Stomach (tissue), 4 donors: Measurements from ENCODE around the gene LRRC8C.

ENCODE experiments used
- CTCF ChIP-seq, 7 experiments: fragments of 450-650 bp in 4 of 7; fragments of 200-600 bp in 3 of 7; sonication (generic) in 3 of 7; IDR thresholded peaks; one replicate each; pipeline ENCODE4 v1.5.1; 2016 to 2019; ENCODE audit warnings: antibody characterized with exemption in 7 of 7, control low read depth in 2 of 7, mild to moderate bottlenecking in 1 of 7
- POLR2A ChIP-seq, 4 donors: fragments of 450-650 bp; IDR thresholded peaks; one replicate each; pipeline ENCODE4 v1.6.1; 2016; ENCODE audit warnings: antibody characterized with exemption in 4 of 4, control low read depth in 2 of 4, mild to moderate bottlenecking in 1 of 4, moderate library complexity in 1 of 4

GRCh38 chr1:89765774-89766173, 132.9 kb downstream of the LRRC8C start:
- TF ChIP-seq POLR2A (IDR thresholded peaks at IDR 0.05) (no peak), CTCF (IDR thresholded peaks at IDR 0.05) (no peak)
